Mucosa of stomach (tissue), 1 donor: ENCODE results near the gene CD300LB.

Experiments
- H3K27me3 ChIP-seq: one replicate; pipeline ENCODE4 v1.7.0; 2013; ENCODE audit warnings: mild to moderate bottlenecking, low read length; ENCODE audit not compliant: control insufficient read depth, insufficient read depth
- H3K36me3 ChIP-seq: one replicate; pipeline ENCODE4 v1.7.0; 2013; ENCODE audit warnings: low read length; ENCODE audit not compliant: control insufficient read depth, insufficient read depth
- H3K4me1 ChIP-seq: one replicate; pipeline ENCODE4 v1.7.0; 2013; ENCODE audit warnings: mild to moderate bottlenecking, low read length; ENCODE audit not compliant: control insufficient read depth, insufficient read depth
- H3K4me3 ChIP-seq: one replicate; pipeline ENCODE4 v1.7.0; 2013; ENCODE audit warnings: low read length
- H3K9ac ChIP-seq: one replicate; pipeline ENCODE4 v1.7.0; 2013; ENCODE audit warnings: mild to moderate bottlenecking, low read length, moderate library complexity
- H3K9me3 ChIP-seq: one replicate; pipeline ENCODE4 v1.7.0; 2013; ENCODE audit warnings: mild to moderate bottlenecking, low read length, moderate library complexity; ENCODE audit not compliant: control insufficient read depth
- donor health status: Pancreatic carcinoma.

Gene CD300LB

DNA sequence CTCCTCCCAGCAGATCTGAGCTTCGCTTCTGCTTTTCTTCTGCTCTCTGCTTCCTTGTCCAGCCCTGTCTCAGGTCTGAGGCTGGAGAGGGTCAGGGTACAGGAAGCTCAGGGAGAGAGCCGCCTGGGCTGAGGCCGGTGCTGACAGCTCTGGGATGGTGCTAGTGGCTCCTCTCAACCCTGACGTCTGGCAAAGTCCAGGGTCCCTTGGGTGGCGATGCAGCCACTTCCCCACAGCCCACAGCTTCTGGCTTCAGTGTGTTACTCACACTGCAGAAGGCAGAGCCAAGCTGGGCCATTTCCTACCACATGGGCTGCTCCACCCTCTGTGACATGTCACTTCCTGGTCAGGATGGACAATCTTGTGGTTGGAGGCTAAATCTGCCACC is 14.6 kb upstream of the CD300LB start, which contains the start of gene CD300C:
Gene CD300C (minus strand): TSS at position 273 of the 388 bp plus-strand sequence. CDS start 333 bp downstream, outside the sequence.
- Histone ChIP-seq H3K9me3 (no peaks in the 10 kb centered on the region), H3K4me3 (no peak within 1 kb of the TSS), H3K36me3 (no peaks in the 10 kb centered on the region), H3K4me1 (no peaks in the 10 kb centered on the region), H3K9ac (no peak within 1 kb of the TSS), H3K27me3 (peaks cover 10% of the 10 kb centered on the region)

DNA sequence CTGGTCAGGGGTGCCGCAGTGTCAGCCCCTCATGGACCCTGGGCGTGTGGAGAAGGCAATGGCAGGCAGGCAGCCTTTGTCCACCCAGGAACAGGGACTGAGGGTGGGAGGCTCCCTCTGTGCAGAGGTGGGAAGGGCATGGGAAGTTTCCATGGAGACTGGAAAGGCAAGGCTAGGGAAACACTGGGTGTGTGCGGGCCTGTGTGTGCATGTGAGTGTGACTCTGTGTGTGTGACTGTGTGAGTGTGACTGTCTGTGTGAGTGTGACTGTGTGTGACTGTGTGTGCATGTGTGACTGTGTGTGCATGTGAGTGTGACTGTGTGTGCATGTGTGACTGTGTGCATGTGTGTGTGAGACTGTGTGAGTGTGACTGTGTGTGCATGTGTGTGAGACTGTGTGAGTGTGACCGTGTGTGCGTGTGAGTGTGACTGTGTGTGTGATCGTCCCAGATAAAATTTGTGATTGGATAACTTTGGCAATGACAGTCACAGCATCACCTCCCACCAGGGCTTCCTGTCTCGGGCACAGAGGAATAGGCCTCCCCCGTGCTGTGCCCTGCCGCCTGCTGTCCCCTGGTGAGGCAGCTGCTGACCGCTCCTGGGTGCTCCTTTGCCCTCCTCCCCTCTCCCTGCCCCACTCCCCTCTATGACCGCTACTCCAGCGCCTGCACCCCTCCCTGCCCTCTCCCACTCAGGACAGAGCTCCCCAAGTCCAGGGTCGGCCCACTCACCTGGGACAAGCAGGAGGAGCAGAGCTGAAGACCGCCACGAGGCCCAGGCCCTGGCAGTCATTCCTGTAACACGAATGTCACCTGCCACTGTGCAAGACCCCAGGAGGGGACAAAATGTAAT is 13.9 kb upstream of the CD300LB start:
- H3K4me3 ChIP-seq, result no peak overlapping the region
- no peaks in the 10 kb centered on the region for H3K9me3 ChIP-seq

DNA sequence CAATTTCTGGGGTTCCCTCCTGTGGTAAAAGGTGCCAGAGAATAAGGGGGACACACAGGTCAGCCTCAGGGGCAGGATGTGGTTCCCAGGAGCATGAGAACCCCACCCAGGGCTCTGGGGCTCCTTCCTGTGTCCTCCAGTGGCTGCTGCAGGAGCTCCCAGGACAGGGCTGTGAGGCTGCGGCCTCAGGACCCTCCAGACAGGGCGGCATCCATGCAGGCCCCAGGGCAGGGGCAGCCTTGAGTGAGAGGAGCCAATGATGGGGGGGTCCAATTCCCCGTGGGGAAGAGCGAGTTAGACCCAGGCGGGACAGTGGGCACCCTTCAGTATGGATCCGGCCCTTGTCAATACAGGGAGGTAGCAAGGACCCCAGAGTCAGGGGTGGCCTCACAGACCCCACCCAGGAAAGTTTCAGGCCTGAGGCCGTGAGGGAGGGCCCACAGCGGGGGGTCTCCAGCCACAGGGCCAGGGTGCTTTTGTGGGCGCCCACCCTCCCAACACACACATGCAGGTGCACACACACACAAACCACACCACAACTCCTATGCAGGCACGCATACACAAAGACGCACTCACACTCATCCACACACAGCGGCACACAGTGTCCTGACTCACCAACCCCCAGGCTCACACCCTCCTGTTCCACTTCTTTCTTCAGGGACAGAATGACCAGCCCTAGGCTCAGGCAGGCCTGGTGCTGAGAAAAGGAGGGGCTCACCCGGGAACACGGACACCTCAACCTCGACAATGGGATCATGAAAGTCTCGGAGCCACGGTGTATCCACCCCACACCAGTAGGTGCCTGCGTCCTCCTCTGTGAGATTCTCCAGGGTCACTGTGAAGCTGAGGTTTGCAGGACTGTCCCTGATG is 12.9 kb upstream of the CD300LB start:
- no peak overlapping the region for H3K4me3 ChIP-seq
- H3K9ac ChIP-seq, result no peak overlapping the region
- no peaks in the 10 kb centered on the region for H3K9me3 ChIP-seq
- peaks cover 4% of the 10 kb centered on the region for H3K27me3 ChIP-seq
- H3K4me1 ChIP-seq, result no peaks in the 10 kb centered on the region
- no peaks in the 10 kb centered on the region for H3K36me3 ChIP-seq

More for the DNA sequence above, 13.9 kb upstream of the CD300LB start:
- Histone ChIP-seq H3K27me3 (peaks cover 10% of the 10 kb centered on the region), H3K9ac (no peak overlapping the region), H3K36me3 (no peaks in the 10 kb centered on the region), H3K4me1 (no peaks in the 10 kb centered on the region)

DNA sequence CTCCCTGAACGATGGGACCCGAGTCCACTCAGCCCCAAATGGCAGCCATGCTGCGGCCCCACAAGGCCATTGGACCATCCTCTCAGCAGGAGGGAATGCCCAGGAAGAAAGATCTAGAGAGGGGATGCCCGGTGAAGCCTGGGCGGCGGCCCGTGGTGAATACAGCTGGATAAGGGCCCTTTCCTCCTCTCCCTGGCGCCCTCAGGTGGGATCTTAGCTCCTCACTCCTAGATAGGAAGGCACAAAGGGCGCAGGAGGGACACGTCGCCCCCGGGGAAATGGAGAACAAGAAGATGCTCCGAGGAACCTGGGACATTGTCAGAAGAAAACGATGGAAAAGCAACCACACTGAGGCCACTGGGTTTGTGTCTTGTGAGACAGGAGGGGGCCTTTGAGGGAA is 12.1 kb upstream of the CD300LB start:
- Histone ChIP-seq H3K4me1 (no peaks in the 10 kb centered on the region), H3K9ac (no peak overlapping the region), H3K4me3 (no peak overlapping the region), H3K27me3 (peaks cover 2% of the 10 kb centered on the region), H3K9me3 (no peaks in the 10 kb centered on the region), H3K36me3 (no peaks in the 10 kb centered on the region)

DNA sequence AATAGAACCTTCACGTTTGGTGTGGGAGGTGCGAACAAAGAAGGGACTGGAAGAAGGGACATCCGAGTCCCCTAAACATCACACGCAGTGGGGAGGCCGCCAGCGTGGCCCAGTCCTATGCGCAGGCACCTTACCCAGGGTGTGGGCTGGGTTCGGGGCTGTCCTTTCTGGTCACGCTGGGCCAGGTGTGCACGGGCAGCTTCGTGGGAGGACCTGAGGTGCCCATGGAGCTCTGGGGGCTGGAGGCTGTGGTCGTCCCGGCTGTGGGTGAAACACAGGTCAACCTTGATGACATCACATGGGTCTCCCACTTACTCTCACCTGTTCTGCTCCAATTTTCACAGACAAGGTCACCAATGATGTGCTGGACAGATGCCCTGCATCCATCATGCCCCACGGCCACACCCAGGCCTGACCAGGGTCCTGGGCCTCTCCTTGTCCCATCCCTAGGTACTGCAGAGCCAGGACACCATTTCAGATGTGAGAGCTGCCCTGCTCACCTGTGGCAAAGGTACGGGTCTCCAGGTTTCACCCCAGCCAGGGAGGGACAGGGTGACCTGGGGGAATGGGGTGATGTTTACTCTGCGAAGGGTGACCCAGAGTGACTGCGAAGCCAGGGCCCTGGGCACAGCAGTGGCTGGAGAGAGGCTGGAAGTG is 11.6 kb upstream of the CD300LB start:
- peaks cover 5% of the 10 kb centered on the region for H3K27me3 ChIP-seq
- H3K4me3 ChIP-seq, result no peak overlapping the region
- H3K9ac ChIP-seq, result no peak overlapping the region
- no peaks in the 10 kb centered on the region for H3K4me1 ChIP-seq
- no peaks in the 10 kb centered on the region for H3K9me3 ChIP-seq
- H3K36me3 ChIP-seq, result no peaks in the 10 kb centered on the region

DNA sequence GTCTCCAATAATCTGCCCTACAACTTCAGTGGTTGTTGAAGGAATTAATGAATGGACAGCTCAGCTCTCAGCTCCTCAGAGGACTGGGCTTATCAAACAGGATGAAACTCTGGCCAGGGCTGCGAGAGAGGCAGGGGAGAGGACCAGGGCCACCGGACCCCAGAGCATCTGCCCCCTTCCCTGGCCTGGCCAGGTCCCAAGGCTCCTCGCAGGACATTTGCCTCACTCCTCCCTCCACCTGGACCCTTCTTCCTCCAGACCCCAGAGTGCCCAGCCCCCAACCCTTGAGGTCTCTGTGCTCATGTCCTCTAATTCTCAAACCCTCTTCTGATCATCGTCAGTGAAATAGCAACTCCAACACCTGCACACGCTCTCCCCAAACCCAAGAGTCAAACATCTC is 10.9 kb upstream of the CD300LB start:
- no peaks in the 10 kb centered on the region for H3K36me3 ChIP-seq
- H3K4me1 ChIP-seq, result no peaks in the 10 kb centered on the region
- no peak overlapping the region for H3K9ac ChIP-seq
- H3K27me3 ChIP-seq, result peaks cover 5% of the 10 kb centered on the region
- no peak overlapping the region for H3K4me3 ChIP-seq
- no peaks in the 10 kb centered on the region for H3K9me3 ChIP-seq

DNA sequence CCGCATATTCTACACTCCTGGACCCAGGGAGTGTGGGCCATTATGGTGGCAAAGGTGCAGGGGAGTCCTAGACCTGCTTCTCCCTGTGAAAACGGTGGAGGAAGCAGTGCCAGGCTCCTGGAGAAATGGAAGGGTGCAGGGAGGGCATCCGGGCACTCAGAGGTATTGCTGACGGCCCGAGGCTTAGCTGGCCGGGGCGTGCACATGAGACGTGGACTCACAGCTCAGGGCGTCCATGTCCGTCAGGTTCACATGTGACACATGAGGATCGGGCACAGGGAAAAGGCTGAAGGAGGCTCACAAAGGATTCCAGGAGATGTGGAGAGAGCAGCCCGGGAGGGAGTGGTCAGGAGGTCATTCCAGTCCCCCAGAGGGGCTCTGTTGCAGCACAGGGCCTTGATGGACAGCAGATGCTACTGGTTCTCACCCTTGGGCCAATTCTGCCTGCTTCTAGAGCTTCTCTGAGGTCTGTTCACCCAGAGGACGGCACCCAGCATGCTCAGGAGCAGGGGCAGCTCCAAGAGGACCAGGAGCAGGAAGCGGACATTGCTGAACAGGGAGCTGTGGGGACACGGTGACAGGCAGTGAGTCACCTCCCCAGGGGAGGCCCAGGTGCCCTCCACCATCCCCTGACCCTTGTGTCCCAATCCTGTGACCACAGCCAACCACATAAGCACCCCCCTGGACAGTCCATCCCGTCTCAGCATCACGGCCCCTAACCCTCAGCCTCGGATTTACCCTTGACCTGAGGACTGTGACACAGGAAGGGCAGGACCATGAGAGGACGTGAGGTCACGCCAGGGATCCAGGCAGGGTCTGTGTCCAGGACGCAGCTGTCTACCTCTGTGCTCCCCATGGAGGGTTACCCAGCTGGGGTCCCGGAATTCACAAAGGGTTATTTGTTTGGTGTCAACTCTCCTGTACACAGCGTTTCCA is 10.2 kb upstream of the CD300LB start:
- no peaks in the 10 kb centered on the region for H3K36me3 ChIP-seq
- no peak overlapping the region for H3K4me3 ChIP-seq
- H3K9ac ChIP-seq, result no peak overlapping the region
- peaks cover 5% of the 10 kb centered on the region for H3K27me3 ChIP-seq
- no peaks in the 10 kb centered on the region for H3K9me3 ChIP-seq
- no peaks in the 10 kb centered on the region for H3K4me1 ChIP-seq

DNA sequence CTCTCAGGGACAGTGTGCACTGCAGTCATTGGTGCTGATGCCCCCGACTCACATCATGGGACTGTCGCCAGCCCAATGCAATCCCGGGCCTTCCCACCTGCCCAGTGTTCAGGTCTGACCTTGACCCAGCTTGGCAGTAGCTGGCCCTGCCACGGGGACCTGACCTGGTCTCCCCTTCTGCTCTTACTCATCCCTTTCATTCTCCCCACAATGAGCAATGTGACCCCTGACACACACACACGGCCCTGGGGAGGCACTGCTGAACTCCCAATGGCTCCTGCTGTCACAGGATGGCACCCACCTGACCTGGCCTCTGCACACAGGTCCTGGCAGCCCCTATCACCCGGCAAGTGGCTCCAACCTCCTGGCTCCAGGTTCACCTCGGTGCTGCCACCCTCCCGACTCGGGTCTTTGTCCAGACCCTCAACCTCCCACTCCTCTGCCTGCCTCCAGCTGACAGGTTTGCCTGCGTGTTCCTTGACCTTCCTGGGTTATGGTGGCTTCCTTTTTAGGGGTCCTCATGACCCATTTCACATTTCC is 8.1 kb upstream of the CD300LB start:
- Histone ChIP-seq H3K36me3 (no peaks in the 10 kb centered on the region), H3K4me1 (no peaks in the 10 kb centered on the region), H3K4me3 (no peak overlapping the region), H3K9ac (no peak overlapping the region), H3K9me3 (no peaks in the 10 kb centered on the region), H3K27me3 (peaks cover 5% of the 10 kb centered on the region)

DNA sequence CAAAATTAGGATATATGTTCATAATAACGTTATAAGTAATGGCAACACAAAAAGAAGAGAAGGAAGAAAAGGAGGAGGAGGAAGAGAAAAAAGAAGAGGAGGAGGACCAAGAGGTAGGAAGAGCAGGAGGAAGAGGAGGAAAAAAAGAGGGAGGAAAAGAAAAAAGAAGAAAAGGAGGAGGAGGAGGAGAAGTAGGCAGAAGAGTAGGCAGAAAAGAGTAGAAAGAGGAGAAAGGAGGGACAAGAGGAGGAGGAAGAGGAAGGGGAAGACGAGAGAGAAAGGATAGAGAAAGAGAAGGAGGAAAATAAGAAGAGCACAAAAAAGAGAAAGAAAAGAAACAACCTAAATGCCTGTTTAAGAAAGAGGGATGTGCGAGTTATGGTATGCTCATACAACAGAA is 5.6 kb upstream of the CD300LB start:
- Histone ChIP-seq H3K9ac (no peak overlapping the region), H3K4me1 (no peaks in the 10 kb centered on the region), H3K36me3 (no peaks in the 10 kb centered on the region), H3K27me3 (peaks cover 5% of the 10 kb centered on the region), H3K4me3 (no peak overlapping the region), H3K9me3 (no peaks in the 10 kb centered on the region)

DNA sequence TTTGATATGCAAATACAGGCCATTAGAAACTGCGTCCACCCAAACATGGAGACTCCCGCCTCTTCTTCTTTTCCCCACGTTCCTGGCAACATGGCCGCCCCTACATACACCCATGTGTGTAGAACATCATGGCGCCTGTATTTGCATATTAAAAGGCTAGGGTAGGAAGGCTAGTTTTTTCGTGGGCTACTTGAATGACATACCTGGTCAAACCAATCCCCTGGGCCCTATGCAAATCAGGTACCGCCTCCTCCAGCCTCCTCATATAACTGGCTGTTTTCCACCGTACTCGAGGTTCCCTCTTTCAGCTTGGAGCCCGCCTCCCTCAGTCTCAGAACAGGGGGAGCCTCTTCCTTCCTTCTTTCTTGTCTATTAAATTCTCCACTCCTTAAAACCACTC is 840 bp upstream of the CD300LB start:
- H3K4me3 ChIP-seq, result no peak overlapping the region
- H3K4me1 ChIP-seq, result no peaks in the 10 kb centered on the region

DNA sequence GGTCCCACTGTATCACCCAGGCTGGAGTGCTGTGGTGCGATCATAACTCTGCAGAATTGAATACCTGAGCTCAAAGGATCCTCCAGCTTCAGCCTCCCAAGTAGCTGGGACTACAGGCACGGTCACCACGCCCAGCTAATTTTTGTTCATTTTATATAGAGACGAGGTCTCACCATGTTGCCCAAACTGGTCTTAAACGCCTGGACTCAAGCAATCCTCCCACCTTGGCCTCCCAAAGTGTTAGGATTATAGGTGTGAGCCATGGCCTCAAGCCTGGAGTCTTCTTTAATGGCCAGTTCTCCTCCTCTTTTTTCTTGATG is 484 bp downstream of the CD300LB start:
- Histone ChIP-seq H3K4me3 (no peak overlapping the region), H3K27me3 (no peaks in the 10 kb centered on the region), H3K9ac (no peak overlapping the region), H3K4me1 (no peaks in the 10 kb centered on the region), H3K9me3 (no peaks in the 10 kb centered on the region), H3K36me3 (no peaks in the 10 kb centered on the region)

More for the DNA sequence above, 840 bp upstream of the CD300LB start:
- Histone ChIP-seq H3K9me3 (no peaks in the 10 kb centered on the region), H3K9ac (no peak overlapping the region), H3K36me3 (no peaks in the 10 kb centered on the region), H3K27me3 (no peaks in the 10 kb centered on the region)
